MM.1S (cell line): ENCODE data around the gene SPRR2G.

Experiments
- CTCF ChIP-seq: fragments of 300-600 bp; sonication (generic); IDR thresholded peaks from 2 replicates; pipeline ENCODE4 v1.5.1; 2016; ENCODE audit warnings: antibody characterized with exemption, low read length, mixed read lengths
- EZH2 ChIP-seq: fragments of 300-600 bp; sonication (generic); optimal IDR thresholded peaks from 2 replicates; pipeline ENCODE3; 2017; ENCODE audit warnings: low read depth, mild to moderate bottlenecking, antibody characterized with exemption, low read length, mixed read lengths

- no peak for TF ChIP-seq EZH2
- TF ChIP-seq CTCF, result no peak
These were observed 25.2 kb downstream of the SPRR2G start for GRCh38 chr1:153125536-153125935.
